ENCODE results near the gene SLC9C1. TPM values are rescaled to one million over a fixed set of nuclear protein-coding genes. Genes with fewer than 3 reads are reported as not detected.

The SLC9C1 gene
- total and polyA plus RNA-seq, 2 of the 4 experiments (the other 2 are of a cell fraction), result not detected

DNA sequence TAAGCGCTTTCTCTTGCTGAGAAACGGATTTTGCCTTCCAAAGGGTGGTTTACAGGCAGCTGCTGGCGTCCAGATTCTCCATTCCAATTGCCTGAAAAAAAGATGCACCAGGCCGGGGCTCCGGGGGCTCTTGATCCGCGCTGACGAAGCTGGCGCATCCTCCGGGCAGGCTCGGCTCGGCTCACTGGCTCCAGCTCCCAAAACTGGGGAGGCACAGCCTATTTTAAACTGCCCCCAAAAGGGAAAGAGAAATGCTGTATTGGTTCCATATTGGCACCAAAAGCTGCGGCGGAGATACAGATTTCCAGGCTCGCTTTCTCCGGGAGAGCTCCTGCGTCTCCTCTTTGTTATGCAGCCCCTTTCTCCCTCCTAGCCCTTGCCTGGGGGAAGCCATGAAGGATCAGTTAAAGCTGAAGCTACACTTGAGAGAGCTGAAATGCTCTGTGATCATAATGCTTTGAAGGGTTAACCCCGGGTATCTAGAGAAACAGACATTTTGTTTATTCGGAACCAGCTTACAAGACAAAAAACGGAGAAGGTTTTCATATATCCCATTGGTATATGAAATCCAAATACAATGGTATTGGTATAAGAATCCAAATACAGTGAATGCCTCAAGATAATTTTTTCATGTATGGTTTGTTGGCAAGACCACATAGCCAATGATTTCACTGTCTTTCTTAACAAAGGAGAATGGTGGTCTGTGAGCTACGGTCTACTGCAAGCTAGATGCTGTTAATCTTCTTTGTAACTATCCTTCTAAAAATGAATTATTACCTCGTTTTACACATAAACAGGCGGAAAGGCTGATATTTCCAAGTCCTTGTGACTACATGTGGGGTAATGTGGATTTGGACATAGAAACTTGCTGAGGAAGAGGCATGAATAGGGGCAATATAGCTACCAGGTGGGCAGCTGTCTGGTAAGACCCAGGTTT, 39.6 kb upstream of the SLC9C1 start (continued):
- TF ChIP-seq RAD21 (IDR thresholded peaks at IDR 0.05; ENCODE audit: low read length) (no peak), POLR2A (IDR thresholded peaks at IDR 0.05; ENCODE audit: low read depth, low read length) (no peak)

DNA sequence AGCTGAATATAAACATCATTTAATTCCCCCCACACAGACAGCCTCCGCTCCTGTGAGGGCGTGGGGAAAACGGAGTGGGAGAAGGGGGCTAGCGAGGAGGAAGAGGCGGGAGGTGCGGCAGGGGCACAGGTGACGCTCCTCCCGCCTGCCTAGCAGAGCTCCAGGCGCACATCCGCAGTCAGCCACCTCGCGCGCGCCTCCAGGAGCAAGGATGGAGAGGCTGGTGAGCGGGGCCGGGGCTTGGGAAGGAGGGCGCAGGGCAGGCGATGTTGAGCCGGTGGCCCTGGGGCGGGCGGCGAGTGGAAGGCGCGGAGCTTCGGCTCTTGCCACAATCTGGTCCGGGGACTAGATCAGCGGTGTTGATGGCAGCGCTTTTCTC, 39.0 kb upstream of the SLC9C1 start, which contains the start of gene CD200:
CD200 (plus strand) TSS at position 155 of the 379 bp plus-strand sequence; CDS start at position 212, 57 bp downstream.
- Histone ChIP-seq H4K91ac (ENCODE audit: insufficient read depth, low read depth, low read length) (no peak within 1 kb of the TSS; the same call in 1 of the 2 replicates), H3K9ac (ENCODE audit: low read depth, low read length) (peak within 1 kb of the TSS; percentile 73), H2BK5ac (ENCODE audit: low read depth, low read length, poor library complexity, severe bottlenecking) (no peak within 1 kb of the TSS), H3K36me3 (ENCODE audit: control insufficient read depth, insufficient read depth, low read length) (no peaks in the 10 kb centered on the region), H4K5ac (ENCODE audit: low read depth, low read length) (no peak within 1 kb of the TSS; the same call in 1 of the 2 replicates), H2AFZ (replicated peaks; ENCODE audit: low read length, poor library complexity) (peak within 1 kb of the TSS; percentile 81), H2BK20ac (ENCODE audit: low read depth, low read length) (no peak within 1 kb of the TSS), H3K18ac (ENCODE audit: low read depth, low read length) (peak within 1 kb of the TSS; percentile 14; the same call in 1 of the 2 replicates), H3K4me2 (ENCODE audit: low read depth, low read length) (peak within 1 kb of the TSS; percentile 90), H4K20me1 (ENCODE audit: insufficient read depth, low read length) (no peaks in the 10 kb centered on the region), H2AK5ac (ENCODE audit: low read depth, low read length) (no peak within 1 kb of the TSS), H3K23ac (ENCODE audit: low read depth, low read length) (no peak within 1 kb of the TSS), H3K9me1 (ENCODE audit: insufficient read depth, low read length) (no peaks in the 10 kb centered on the region), H3K56ac (ENCODE audit: extremely low read depth, insufficient read depth, low read length) (0 out of 2 replicates have a peak within 1 kb of the TSS, but pooled peaks have one; percentile 22), H3K79me1 (ENCODE audit: low read depth in 1 of 2, low read length in 2 of 2) (no peaks in the 10 kb centered on the region), H3K27ac (ENCODE audit: insufficient read depth, low read length) (peak within 1 kb of the TSS; percentile 15; the same call in 1 of the 2 replicates), H3K9me3 (ENCODE audit: control insufficient read depth, insufficient read depth, low read length) (no peaks in the 10 kb centered on the region), H4K8ac (ENCODE audit: low read depth in 2 of 2, low read length in 2 of 2) (peak within 1 kb of the TSS; percentile 14 to 39; a peak in 3 of 4 replicates), H3K4me3 (ENCODE audit: insufficient read depth, low read depth, low read length) (peak within 1 kb of the TSS; percentile 40), H3K4me1 (ENCODE audit: control insufficient read depth, insufficient read depth, low read length) (no peaks in the 10 kb centered on the region), H3K14ac (replicated peaks; ENCODE audit: low read depth, low read length) (no peak within 1 kb of the TSS), H2AK9ac (replicated peaks; ENCODE audit: low read depth, low read length, poor library complexity) (no peak within 1 kb of the TSS), H2BK120ac (ENCODE audit: low read depth, low read length) (peak within 1 kb of the TSS; percentile 7), H3K27me3 (ENCODE audit: control insufficient read depth, insufficient read depth, low read length) (peaks cover 10% of the 10 kb centered on the region; the same call in 1 of the 2 replicates), H2BK15ac (ENCODE audit: low read depth, low read length) (no peak within 1 kb of the TSS), H3K4ac (ENCODE audit: low read depth, low read length) (no peak within 1 kb of the TSS)
- in situ Hi-C loops (cut with MboI; ENCODE audit: low sequenced_read_pairs) (loop anchor here (5.0 kb wide), 1 partner anchor 189 kb away; no protein-coding TSS in a partner anchor), intact Hi-C loops (cut with micrococcal nuclease) (loop anchor here (2.0 kb wide), 1 partner anchor 60 kb away; no protein-coding TSS in a partner anchor), dilution Hi-C loops (cut with HindIII; ENCODE audit: low sequenced_read_pairs, unreplicated experiment) (no loop called here)
- CTCF ChIA-PET, result interaction anchor here (0.7 to 1.4 kb wide), 3 partner anchors 8 to 156 kb away, joined by 3 to 4 read pairs (median 3); no protein-coding TSS in a partner anchor
- WGBS, 2 experiments (ENCODE audit: extremely low coverage in 2 of 2, insufficient read length in 1 of 2), result 3% methylated on average over 26 of the region's 28 CpGs; no CpG with 5 or more reads in 1 of the 2 experiments
- TF ChIP-seq CEBPB (IDR thresholded peaks at IDR 0.05; ENCODE audit: low read depth, low read length) (no peak), NFE2L2 (IDR thresholded peaks at IDR 0.05; ENCODE audit: low read depth, low read length) (no peak), RFX5 (IDR thresholded peaks at IDR 0.05; ENCODE audit: low read depth, low read length) (no peak), MXI1 (IDR thresholded peaks at IDR 0.05; ENCODE audit: borderline replicate concordance, low read depth, low read length) (no peak), POLR2A (IDR thresholded peaks at IDR 0.05; ENCODE audit: low read depth, low read length) (no peak), MAZ (IDR thresholded peaks at IDR 0.05; ENCODE audit: borderline replicate concordance, low read depth, low read length) (no peak)
- TF ChIP-seq, protein P1, sequence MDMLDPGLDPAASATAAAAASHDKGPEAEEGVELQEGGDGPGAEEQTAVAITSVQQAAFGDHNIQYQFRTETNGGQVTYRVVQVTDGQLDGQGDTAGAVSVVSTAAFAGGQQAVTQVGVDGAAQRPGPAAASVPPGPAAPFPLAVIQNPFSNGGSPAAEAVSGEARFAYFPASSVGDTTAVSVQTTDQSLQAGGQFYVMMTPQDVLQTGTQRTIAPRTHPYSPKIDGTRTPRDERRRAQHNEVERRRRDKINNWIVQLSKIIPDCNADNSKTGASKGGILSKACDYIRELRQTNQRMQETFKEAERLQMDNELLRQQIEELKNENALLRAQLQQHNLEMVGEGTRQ (IDR thresholded peaks at IDR 0.05; ENCODE audit: low read depth, low read length), result no peak
- TF ChIP-seq, protein P2, sequence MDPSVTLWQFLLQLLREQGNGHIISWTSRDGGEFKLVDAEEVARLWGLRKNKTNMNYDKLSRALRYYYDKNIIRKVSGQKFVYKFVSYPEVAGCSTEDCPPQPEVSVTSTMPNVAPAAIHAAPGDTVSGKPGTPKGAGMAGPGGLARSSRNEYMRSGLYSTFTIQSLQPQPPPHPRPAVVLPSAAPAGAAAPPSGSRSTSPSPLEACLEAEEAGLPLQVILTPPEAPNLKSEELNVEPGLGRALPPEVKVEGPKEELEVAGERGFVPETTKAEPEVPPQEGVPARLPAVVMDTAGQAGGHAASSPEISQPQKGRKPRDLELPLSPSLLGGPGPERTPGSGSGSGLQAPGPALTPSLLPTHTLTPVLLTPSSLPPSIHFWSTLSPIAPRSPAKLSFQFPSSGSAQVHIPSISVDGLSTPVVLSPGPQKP (IDR thresholded peaks at IDR 0.05; ENCODE audit: borderline replicate concordance, low read depth, low read length), result no peak
- no TSS peak for BruUV-seq (replicated peaks)
- peak; percentile 16 for DNase-seq
- ATAC-seq (ENCODE audit: low read depth), result peak; percentile 87
- POLR2A ChIA-PET (ENCODE audit: unreplicated experiment), result no interaction called here

Measured in IMR-90 (cell line).